Neural cell (in vitro differentiated cells): ENCODE data around the gene GALK1.

Experiments
- CTCF ChIP-seq: fragments of 450-650 bp; IDR thresholded peaks from 2 replicates; pipeline ENCODE4 v1.5.1; 2014; ENCODE audit warnings: antibody characterized with exemption, mild to moderate bottlenecking, moderate library complexity; ENCODE audit not compliant: poor library complexity, severe bottlenecking
- EZH2 ChIP-seq: fragments of 200-600, 300-800 bp; shearing (Covaris generic), sonication (generic); IDR thresholded peaks from 2 replicates; pipeline ENCODE4 v1.6.1; 2014; ENCODE audit warnings: antibody characterized with exemption, low read length, borderline replicate concordance, mild to moderate bottlenecking; ENCODE audit not compliant: insufficient read depth, poor library complexity, severe bottlenecking
- MXI1 ChIP-seq: fragments of 450-650 bp; conservative IDR thresholded peaks from 2 replicates; pipeline ENCODE4 v1.6.1; 2014; ENCODE audit warnings: antibody characterized with exemption, mild to moderate bottlenecking; ENCODE audit not compliant: poor library complexity, severe bottlenecking
- POLR2AphosphoS5 ChIP-seq: IDR thresholded peaks from 2 replicates; pipeline ENCODE4 v1.6.1; 2012
- RAD21 ChIP-seq: fragments of 450-650 bp; conservative IDR thresholded peaks from 2 replicates; pipeline ENCODE4 v1.6.1; 2014; ENCODE audit warnings: antibody characterized with exemption, mild to moderate bottlenecking, moderate library complexity
- REST ChIP-seq: IDR thresholded peaks from 2 replicates; pipeline ENCODE4 v1.6.1; 2012; ENCODE audit warnings: borderline replicate concordance
- SMC3 ChIP-seq: fragments of 450-650 bp; conservative IDR thresholded peaks from 2 replicates; pipeline ENCODE4 v1.6.1; 2014; ENCODE audit warnings: antibody characterized with exemption, mild to moderate bottlenecking, moderate library complexity; ENCODE audit not compliant: poor library complexity
- TAF1 ChIP-seq: IDR thresholded peaks from 2 replicates; pipeline ENCODE4 v1.6.1; 2012; ENCODE audit warnings: low read depth

- TF ChIP-seq REST, result no peak
- TF ChIP-seq CTCF, result no peak
- no peak for TF ChIP-seq EZH2
- no peak for TF ChIP-seq MXI1
- TF ChIP-seq POLR2AphosphoS5, result no peak
- no peak for TF ChIP-seq RAD21
- no peak for TF ChIP-seq TAF1
- TF ChIP-seq SMC3, result no peak
Measured at GRCh38 chr17:75799402-75799801, 34.4 kb upstream of the GALK1 start.
